Ishikawa (cell line): ENCODE measurements around the gene EML4.

Experiments
- EP300 ChIP-seq: IDR thresholded peaks from 2 replicates; pipeline ENCODE4 v1.6.1; 2012; ENCODE audit warnings: borderline replicate concordance
- NFIC ChIP-seq: IDR thresholded peaks from 2 replicates; pipeline ENCODE4 v1.6.1; 2012
- RAD21 ChIP-seq: IDR thresholded peaks from 2 replicates; pipeline ENCODE4 v1.6.1; 2012; ENCODE audit warnings: low read depth
- TAF1 ChIP-seq: IDR thresholded peaks from 2 replicates; pipeline ENCODE4 v1.6.1; 2012; ENCODE audit warnings: low read depth, mild to moderate bottlenecking
- YY1 ChIP-seq: IDR thresholded peaks from 2 replicates; pipeline ENCODE4 v1.6.1; 2012; ENCODE audit warnings: low read depth

DNA sequence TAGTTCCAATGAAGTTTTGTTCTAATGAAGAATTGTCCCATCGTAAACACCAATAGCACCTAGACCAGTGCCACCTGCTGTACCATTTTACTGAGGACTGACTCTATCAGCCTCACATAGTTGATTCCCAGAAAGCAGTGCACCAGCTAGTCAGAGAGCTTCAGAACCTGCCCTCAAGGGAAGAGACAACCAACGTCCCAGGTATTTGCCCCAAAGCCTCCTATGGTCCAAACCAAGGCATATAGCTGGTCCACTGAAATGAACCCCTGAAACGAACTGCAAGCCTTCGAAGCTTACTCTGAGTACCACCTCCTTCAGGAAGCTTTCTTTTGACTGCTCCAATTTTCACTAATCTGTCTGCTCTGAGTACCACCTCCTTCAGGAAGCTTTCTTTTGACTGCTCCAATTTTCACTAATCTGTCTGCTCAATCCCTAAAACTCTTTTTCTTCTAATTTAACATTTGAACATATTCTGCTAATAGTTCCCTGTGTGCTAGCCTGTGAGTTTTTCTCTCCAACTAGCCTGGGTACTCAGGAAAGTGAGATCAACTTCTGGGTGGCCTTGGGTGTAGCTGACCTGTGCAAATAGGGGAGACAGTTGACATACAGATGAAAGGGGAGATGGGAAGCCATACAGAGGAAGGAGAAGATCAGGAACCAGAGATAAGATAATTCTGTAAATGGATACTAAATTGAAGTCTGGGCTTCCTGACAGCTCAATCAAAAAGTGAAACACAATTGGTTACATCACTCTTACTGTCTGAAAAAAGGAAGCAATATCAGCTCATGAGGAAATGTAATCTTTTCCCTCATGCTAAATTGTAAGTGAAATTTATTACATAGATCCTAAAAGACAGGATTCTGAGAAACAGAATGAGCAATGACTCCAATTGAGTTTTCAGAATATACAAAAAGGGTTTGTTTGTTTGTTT, 33.5 kb upstream of the EML4 start:
- TF ChIP-seq RAD21 (no peak), EP300 (no peak), NFIC (no peak), TAF1 (no peak), YY1 (no peak)
